ENCODE results near the gene PCGF3.

DNA sequence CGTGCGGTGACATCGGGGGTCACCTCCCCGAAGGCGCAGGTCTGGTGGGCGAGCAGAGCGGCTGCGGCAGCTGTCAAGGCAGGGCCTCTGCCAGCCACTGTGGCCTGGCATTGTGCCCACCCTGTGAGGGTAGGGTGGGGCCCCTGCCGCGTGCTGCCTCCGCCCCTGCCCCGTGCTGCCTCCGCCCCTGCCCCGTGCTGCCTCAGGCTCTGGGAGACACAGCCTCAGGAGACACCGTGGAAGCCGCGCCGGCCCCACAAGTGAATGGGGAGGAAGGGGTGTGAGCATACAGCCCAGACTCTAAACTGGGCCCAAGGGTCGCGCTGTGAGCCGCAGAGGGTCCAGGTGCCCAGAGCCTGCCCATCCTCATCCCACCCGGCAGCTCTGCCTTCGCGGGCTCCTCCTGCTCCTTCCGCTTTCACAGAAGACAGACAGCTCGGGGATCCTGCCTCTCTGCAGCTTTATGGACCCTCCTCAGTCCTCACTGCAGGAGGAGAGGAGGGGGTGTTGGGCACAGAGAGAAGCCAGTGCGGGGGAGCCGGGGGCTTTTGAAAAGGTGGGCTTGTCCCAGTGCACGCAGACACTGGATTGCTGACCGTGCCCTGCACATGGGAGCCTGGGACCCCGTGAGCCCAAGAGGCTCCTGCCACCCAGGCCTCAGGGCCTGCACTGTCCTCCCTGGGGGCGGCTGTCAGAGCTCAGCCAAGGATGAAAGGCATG is 27.4 kb downstream of the PCGF3 start:
- TF ChIP-seq, protein P1, sequence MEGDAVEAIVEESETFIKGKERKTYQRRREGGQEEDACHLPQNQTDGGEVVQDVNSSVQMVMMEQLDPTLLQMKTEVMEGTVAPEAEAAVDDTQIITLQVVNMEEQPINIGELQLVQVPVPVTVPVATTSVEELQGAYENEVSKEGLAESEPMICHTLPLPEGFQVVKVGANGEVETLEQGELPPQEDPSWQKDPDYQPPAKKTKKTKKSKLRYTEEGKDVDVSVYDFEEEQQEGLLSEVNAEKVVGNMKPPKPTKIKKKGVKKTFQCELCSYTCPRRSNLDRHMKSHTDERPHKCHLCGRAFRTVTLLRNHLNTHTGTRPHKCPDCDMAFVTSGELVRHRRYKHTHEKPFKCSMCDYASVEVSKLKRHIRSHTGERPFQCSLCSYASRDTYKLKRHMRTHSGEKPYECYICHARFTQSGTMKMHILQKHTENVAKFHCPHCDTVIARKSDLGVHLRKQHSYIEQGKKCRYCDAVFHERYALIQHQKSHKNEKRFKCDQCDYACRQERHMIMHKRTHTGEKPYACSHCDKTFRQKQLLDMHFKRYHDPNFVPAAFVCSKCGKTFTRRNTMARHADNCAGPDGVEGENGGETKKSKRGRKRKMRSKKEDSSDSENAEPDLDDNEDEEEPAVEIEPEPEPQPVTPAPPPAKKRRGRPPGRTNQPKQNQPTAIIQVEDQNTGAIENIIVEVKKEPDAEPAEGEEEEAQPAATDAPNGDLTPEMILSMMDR (conservative IDR thresholded peaks at IDR 0.05; ENCODE audit: low read depth, low read length): no peak
- TF ChIP-seq EZH2 (IDR thresholded peaks at IDR 0.05; ENCODE audit: borderline replicate concordance, low read depth, low read length, poor library complexity, severe bottlenecking): no peak

Data from A673 (cell line).